ENCODE data around the gene PEX5L.
A peak's percentile ranks its signal among the peaks of the same experiment; 100 is the strongest.
"Not testable (repeated sequence)": the region's sequence is repeated elsewhere in the genome, so short reads cannot be mapped to it uniquely, and the experiment has no call there.

The PEX5L gene, protein sequence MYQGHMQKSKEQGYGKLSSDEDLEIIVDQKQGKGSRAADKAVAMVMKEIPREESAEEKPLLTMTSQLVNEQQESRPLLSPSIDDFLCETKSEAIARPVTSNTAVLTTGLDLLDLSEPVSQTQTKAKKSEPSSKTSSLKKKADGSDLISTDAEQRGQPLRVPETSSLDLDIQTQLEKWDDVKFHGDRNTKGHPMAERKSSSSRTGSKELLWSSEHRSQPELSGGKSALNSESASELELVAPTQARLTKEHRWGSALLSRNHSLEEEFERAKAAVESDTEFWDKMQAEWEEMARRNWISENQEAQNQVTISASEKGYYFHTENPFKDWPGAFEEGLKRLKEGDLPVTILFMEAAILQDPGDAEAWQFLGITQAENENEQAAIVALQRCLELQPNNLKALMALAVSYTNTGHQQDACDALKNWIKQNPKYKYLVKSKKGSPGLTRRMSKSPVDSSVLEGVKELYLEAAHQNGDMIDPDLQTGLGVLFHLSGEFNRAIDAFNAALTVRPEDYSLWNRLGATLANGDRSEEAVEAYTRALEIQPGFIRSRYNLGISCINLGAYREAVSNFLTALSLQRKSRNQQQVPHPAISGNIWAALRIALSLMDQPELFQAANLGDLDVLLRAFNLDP

DNA sequence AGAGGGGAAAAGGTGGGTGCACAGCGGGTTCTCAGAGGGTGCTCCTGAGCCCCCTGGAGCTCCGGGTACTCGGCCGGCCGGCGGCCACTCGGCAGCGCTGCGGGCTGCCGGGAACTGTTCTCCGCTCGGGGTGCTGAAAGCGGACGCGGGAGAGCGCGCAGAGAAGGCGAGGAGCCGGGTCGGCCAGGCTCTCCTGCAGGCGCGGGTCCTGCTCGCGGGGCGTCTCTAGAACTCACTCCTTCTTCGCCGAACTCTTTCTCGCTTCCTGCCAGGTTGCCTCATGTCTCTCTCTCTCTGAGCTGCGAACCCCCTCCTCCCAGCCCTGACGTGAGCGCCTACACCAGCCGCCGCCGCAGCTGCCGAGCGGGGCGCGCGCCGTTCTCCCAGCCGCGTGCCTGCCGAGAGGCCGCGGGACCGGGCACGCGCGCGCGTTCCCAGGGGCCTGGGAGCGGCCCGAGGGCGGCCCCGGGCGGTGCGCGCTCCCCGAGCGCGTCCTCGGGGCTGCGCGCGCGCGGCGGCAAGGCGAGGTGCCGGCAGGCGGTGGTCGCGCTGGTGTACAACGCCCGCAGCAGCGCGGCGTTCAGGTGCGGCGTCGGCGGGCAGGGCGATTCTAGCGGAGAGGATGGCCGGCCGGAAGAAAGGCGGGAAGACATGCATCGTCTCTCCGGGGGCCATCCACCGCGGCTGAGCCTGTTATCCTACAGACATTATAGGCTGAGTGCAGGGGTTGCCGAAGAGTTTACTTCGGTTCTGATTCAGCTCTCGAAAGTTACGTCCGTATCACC lies at the start of gene PEX5L:
Gene PEX5L (minus strand): TSS at position 267 of the 785 bp plus-strand sequence. CDS start 338 bp downstream, outside the sequence.
- peak in 54 of 56 donors; percentile 6 to 91 (median 65) for DNase-seq

DNA sequence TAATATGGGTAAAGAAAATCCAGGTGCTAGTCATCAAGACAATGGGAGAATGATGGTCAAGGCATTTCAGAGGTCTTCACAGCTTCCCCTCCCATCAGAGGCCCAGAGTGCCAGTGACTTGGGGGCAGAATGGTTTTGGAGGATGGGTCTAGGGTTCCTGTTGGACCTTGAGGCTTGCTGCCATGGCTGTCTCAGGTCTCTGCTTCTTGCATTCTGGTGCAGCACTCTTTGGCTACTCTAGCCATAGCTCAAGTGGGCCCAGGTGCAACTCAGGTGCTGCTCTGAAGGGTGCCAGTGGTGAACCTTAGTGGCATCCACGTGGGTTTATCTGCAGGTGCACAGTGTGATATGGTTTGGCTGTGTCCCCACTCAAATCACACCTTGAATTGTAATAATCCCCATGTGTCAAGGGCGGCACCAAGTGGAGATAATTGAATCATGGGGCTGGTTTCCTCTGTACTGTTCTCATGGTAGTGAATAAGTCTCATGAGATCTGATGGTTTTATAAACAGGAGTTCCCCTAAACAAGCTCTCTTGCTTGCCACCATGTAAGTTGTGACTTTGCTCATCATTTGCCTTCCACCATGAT lies 48.5 kb upstream of the PEX5L start:
- DNase-seq = no peak

DNA sequence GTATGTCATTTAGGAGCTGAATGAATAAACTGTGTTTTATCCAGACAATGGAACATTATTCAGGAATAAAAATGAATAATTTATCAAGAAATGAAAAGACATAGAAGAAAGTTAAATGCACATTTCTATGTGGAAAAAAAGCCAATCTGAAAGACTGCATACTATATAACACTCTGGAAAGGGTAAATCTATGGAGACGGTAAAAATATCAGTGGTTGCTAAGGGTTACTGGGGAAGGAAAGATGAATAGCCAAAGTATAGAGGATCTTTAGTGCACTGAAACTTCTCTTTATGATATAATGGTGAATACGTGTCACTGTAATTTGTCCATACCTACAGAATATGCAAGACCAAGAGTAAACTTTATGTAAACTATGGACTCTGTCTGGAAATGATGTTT lies 46.0 kb upstream of the PEX5L start:
- no peak for DNase-seq

DNA sequence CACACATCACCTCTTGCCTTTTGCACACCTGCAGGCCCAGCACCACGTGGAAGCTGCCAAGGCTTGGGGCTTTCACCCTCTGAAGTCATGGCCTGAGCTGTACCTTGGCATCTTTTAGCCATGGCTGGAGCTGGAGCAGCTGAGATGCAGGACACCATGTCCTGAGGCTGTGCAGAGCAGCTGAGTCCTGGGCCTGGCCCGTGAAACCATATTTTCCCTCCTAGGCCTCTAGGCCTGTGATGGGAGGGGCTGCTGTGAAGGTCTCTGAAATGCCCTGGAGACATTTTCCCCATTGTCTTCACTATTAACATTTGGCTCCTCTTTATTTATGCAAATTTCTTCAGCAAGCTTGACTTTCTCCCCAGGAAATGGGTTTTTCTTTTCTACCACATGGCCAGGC lies 41.9 kb upstream of the PEX5L start:
- DNase-seq = no peak

DNA sequence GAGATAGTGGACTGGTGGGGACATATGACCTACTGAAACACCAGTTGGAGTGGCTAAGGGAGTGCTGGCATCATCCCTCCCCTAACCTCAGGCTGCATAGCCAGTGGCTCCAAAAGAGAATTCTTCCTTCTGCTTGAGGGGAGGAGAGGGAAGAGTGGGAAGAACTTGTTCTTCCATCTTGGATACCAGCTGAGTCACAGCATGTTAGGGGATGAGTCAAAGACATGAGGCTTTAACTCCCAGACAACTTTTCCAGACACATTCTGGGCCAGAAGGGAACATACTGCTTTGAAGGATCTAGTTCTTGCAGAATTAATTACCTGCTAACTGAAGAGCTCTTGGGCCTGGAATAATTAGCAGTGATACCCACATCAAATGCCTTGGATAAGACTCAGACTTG lies 36.8 kb upstream of the PEX5L start:
- DNase-seq = no peak

DNA sequence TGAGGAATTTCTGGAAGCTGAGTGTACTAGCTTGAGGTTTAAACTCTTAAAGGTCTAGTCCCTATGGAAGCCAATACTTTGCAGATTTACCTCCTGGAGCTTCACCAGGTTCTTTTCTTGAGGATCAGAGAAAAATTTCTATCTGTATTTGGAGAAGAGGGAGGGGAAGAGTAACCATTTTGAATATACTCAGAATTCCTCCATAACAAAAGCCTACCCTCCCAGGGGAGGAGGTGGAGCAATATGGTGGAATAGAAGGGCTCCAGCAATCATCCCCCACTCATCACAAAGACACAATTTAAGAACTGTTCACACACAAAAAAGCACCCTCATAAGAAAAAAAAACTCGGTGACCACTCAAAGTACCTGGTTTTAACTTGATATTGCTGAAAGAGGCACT lies 36.0 kb upstream of the PEX5L start:
- DNase-seq = no peak

DNA sequence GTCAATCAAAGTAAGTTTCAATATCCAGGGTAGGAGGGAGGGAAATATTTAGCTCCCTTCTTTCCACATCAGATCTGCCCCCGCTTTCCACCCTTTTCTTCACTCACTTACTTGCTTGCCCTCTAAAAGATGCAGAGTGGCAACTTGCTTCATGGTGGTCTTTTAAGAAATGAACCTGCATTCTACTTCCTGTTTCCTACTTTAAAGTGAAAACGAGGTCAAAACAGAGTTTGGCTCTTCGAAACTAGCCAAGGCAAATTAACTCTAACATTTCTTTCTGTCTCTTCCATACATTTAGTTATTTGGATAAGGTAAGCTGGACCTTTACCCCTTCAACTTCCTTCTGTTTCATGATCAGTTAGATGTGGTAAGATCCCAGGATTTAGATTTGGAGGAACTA lies 34.2 kb upstream of the PEX5L start:
- DNase-seq = no peak

DNA sequence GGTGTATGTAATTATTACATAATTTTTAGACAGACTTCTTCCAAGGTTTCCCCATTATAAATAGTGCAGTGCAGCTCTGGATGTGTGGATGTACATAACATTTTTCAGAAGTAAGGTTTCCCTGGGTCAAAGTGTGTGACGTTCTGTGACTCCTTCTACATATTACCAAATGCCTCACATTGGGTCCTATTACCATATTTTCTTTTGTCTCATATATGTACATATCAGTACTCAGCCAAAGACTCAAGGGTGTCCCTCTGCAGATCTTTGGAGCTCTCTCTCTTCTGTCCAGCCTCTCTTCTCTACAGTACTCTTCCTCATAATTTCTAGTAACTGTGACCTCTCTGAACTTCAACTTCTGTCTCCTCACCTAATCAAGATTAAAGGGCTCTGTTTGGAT lies 31.3 kb upstream of the PEX5L start:
- no peak for DNase-seq

DNA sequence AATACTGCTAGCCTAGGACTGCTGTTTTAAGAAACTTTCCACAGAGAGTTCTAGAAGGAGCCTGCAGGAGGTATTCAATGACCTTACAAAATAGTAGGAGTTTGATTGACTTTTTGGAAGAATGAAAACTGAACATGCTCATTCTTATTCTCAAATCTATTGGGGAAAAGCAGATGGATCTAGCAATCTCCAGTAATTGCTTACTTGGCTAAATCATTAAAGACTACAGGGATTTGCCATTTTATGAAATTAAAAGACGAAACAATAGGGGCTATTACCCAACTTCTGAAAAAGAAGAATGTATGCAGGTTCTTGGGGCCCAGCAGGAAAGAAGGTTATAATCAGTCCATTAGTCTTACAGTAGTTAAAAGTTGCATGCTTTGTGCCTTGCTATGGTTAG lies 29.9 kb upstream of the PEX5L start:
- DNase-seq = no peak

DNA sequence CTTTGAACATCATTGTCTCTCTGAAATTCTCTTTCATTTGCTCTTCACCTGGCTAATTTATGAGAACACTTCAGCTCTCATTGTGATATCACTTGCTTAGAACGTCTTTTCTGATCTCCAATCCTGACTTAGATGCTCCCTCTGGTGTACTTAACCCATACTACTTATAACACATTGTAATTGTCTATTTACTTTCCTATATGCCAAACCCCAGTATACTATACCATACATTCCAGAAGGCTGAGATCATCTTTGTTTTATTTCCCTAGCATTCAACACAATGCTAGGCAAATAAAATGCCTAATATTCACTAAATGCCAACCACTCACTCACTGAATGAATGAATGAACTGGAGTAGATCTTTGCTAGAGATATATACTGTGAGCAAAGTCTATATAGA lies 27.0 kb upstream of the PEX5L start:
- DNase-seq = no peak

DNA sequence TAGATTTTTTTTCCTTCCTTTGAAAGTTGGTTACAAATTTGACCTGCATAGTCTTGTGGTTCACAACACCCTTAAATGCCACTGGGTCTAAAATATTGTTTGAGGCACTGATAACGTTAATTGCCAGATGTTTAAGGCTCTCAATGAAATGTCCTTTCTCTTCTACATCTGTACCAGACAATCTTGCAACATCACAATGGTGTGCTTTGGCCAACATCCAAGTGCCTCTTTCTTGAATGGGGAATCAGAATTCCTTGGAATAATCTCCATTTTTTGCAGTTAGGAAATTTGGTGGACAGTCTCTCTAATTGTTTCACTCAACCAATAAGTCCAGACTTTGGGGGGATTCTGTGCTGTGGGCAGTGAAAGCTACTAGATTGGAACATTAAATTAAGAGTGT lies 26.0 kb upstream of the PEX5L start:
- no peak for DNase-seq

DNA sequence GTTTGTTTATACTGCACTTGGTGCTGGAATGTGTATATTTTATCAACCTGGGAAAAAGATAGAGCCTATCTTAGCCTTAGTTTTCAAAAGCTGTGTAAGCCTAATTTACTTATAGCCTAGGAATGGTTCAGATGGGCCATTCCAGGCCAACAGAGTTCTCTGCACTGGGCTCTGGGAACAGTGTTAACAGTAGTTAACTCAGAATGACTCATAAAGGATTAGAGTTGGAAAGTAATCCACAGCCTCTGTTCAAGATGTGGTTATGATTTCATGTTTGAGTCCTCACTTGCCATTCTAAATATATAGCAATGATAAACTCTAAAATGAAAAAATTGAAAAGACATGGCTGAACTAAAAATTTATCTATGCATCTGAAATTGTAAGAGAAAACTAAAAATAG lies 22.6 kb upstream of the PEX5L start:
- DNase-seq = no peak

DNA sequence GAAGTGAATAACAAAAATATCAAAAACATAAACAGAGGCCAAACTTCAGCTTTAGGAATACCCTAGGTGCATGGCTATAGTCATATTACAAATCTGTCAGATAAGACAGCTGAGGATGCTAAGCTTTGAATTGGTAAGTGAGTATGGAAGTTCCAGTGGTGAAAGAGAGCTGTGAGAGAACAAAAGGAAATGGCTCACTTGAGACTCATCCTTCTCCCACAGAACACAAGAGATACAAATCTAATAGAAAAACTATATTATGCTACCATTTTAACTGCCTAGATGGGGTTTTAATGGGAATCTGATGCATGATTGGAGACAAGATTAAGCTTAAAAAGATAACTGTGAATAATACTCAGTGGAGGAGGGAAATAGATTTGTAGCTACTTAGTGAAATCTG lies 21.5 kb upstream of the PEX5L start:
- no peak for DNase-seq

DNA sequence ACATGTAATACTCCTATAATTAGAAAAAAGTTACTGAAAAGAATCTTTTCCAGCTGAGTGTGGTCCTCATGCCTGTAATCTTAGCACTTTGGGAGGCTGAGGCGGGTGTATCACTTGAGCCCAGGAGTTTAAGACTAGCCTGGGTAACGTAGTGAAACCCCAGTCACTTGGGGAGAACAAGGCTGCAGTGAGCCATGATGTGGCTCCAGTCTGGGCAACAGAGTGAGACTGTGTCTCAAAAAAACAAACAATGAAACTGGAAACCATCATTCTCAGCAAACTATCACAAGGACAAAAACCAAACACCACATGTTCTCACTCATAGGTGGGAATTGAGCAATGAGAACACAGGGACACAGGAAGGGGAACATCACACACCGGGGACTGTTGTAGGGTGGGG lies 18.9 kb upstream of the PEX5L start:
- not testable (repeated sequence) for DNase-seq

DNA sequence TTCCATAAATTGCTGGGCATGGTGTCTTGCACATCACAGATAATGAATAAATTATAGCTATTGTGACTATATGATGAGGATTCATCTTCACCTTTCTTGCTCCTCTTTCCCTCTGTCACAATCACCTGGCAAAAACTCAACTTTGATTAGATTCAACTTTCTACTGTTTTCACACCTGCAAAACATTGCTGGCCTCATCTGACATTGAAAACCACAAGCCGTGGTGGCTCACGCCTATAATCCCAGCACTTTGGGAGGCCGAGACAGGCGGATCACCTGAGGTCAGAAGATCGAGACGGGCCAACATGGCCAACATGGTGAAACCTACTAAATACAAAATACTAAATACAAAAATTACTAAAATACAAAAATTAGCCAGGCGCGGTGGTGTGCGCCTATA lies 12.7 kb upstream of the PEX5L start:
- DNase-seq = no peak

DNA sequence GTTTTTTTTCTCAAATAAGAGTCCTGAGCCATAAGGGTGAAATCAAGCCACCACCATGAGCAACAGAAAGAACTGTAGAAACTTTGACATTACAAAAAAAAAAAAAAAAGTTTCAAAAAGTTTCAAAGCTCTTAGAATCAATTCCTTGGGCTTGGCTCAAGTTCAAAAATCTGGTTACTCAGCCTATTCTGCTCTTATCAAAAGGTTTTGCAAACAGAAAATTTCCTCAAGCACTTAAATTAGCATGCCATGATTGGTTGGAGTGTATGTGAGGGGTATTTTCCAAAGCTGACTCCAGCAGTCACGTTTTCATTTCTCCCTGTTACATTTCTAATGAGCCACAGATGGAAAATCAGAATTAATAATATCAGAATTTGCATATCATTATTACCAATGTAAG lies 12.1 kb upstream of the PEX5L start:
- DNase-seq = no peak

DNA sequence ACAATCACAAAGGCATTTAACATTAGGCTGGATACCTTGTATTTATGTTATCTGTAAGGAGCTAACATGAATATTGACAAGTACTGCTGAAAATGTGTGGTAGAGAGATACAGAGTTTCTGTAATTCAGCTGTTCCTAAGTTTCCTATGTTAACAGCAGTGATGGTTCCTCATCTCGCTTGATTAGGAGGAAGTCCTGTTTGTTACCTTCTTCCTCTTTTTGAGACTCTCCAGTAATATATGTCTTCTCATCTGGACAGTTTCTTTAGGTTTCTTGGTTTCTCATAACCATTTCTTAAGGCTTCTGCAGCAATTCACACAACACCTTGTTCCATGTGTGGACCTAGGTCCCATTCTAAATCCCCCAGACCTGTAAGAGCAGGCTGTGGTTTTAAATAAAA lies 11.4 kb upstream of the PEX5L start:
- DNase-seq = no peak

DNA sequence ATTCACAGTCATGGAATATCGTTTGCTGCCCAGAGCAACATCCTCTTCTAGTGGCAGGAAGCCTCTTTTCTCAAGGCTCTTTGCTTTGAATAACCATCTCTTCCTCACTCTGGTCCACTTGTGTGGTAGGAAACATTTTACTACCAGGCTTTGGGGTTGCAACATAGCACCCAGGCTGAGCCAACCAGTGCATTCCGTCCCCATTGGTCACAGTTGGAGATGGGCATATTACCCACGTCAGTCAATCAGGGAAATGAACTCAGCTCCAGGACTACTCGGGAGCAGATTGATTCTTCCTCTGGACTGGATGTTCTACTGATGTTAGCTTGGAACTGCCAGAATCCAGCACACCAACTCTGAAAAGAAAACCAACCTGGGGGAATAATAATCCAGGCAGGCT lies 4.2 kb upstream of the PEX5L start:
- DNase-seq = no peak

DNA sequence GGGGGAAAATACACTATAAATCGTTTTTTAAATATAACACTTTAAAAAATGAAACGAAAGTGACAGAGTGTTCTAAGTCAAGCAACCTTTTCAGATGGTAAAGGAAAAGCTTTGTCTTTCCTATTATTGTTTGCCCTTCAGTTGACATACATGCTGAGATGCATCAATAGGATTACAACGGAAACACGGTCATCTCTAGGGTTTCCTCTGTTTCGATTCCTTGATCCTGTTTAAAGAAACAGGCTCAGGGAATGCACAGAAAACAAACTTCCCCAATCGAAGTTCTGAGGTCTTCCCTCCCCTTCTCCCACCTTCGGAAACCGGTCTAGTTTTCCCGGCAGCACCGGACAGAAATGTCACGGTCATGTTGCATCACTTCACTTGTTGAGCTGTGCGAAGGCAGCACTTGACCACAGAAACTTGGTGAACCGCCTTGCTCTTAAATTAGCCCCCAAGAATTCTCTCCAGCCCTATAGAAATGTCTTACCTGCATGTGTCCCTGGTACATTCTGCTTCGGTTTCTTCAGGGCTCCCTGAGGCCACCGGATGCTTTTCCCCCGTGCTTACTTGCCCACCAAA lies 556 bp downstream of the PEX5L start:
- DNase-seq = peak in 4 of 56 donors; percentile 9 to 36 (median 16)

DNA sequence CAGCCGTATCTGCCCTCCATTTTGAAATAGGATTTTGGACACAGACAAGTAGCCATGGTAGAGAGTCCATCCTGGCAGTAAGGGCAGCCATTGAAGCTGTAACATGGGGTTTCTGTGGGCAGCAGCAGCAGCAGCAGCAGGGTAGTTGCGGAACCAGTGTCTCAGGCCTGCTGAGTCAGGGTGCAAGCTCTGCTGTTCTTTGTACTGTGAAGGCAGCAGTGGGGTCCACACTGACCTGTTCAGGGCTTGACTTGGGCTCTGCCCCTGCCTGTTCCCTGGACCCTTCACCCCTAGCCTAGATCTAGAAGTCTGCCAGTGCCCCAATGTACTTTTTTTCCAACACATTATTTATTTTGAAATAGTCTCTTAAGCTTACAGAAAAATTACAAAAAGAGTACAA lies 9.7 kb downstream of the PEX5L start:
- no peak for DNase-seq

DNA sequence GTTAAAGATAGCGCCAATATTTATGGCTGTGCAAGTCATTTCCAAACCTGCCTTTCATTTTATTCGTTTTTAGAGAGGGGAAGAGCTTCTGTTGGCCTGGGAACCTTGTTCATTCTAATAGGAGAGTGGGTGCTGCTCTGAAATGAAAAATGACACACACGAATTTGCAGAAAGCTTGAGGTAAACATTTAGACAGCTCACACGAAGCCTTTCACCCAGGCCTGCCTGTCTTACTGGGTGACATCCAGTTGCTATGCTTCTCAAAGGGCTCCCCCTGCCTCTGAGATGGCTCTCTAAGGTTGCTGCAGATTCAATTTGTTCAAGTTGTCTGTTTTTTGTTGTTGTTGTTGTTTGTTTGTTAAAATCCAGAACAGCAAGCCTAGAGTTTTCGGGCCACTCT lies 18.2 kb downstream of the PEX5L start:
- peak in 42 of 56 donors; percentile 2 to 71 (median 36) for DNase-seq

DNA sequence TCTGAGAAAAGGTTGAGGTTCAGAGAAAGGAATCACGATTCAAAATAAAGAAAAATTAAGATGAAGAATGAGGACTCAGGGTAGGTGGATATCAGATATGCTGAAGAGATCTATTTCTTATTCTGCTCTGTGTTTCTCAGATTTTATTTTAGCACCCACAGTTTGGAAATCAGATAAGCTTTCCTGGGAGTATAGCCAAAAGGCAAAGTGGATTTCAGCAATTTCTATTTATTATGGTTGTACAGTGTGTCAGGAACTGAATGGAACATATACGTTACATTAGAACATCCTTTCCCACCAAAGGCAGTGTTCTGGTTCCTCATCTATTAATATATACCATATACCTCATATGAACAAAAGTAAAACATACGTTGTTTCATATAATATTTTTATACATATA lies 18.9 kb downstream of the PEX5L start:
- DNase-seq = no peak
